HL-60 (cell line): ENCODE measurements around the gene NALCN.

Experiments
- DNase-seq, 2 experiments: peaks; one replicate each; pipeline ENCODE4 v3.0.0-alpha.2; 2010 to 2020; ENCODE audit warnings: low read depth in 1 of 2, low spot score in 1 of 2
- H3K27ac ChIP-seq: fragments of 250-450 bp; sonication (Bioruptor Pico); replicated peaks from 2 replicates; pipeline ENCODE4 v1.5.1; 2020; ENCODE audit warnings: mild to moderate bottlenecking, moderate library complexity
- H3K27me3 ChIP-seq: fragments of 250-450 bp; sonication (Bioruptor Pico); 2 replicates; pipeline ENCODE4 v1.5.1; 2021; ENCODE audit warnings: mild to moderate bottlenecking, moderate library complexity; ENCODE audit not compliant: insufficient read depth, poor library complexity, severe bottlenecking
- H3K4me3 ChIP-seq: replicated peaks from 2 replicates; pipeline ENCODE4 v1.5.1; 2011; ENCODE audit warnings: mild to moderate bottlenecking, control low read depth, low read length; ENCODE audit not compliant: insufficient read depth
- CTCF ChIP-seq: IDR thresholded peaks from one replicate; pipeline ENCODE4 v1.5.1; 2011; ENCODE audit warnings: low read length, control low read depth, inconsistent platforms; ENCODE audit not compliant: insufficient read depth
- GABPA ChIP-seq: IDR thresholded peaks from 2 replicates; pipeline ENCODE4 v1.6.1; 2012; ENCODE audit warnings: low read depth
- POLR2AphosphoS5 ChIP-seq: IDR thresholded peaks from 2 replicates; pipeline ENCODE4 v1.6.1; 2012; ENCODE audit warnings: low read depth
- REST ChIP-seq: IDR thresholded peaks from 2 replicates; pipeline ENCODE4 v1.6.1; 2012; ENCODE audit warnings: low read depth; ENCODE audit not compliant: insufficient replicate concordance
- SPI1 ChIP-seq: IDR thresholded peaks from 2 replicates; pipeline ENCODE4 v1.6.1; 2012; ENCODE audit warnings: low read depth, mild to moderate bottlenecking, borderline replicate concordance

Gene NALCN

GRCh38 chr13:101116341-101116740, 300.0 kb downstream of the NALCN start:
- Histone ChIP-seq H3K4me3 (no peak overlapping the region), H3K27me3 (no peaks in the 10 kb centered on the region), H3K27ac (no peak overlapping the region)
- TF ChIP-seq GABPA (no peak), REST (no peak), POLR2AphosphoS5 (no peak), SPI1 (no peak), CTCF (no peak)
- DNase-seq: no peak

- Histone ChIP-seq H3K27ac (no peak overlapping the region), H3K4me3 (no peak overlapping the region), H3K27me3 (no peaks in the 10 kb centered on the region)
- no peak for TF ChIP-seq GABPA
- no peak for TF ChIP-seq REST
- no peak for TF ChIP-seq SPI1
- no peak for TF ChIP-seq CTCF
- TF ChIP-seq POLR2AphosphoS5: no peak
- DNase-seq: no peak
Observed at GRCh38 chr13:101115762-101116171, 300.5 kb downstream of the NALCN start.

GRCh38 chr13:101111894-101112293, 304.4 kb downstream of the NALCN start:
- no peak for TF ChIP-seq SPI1
- TF ChIP-seq POLR2AphosphoS5: no peak
- TF ChIP-seq GABPA: no peak
- no peak for TF ChIP-seq CTCF
- TF ChIP-seq REST: no peak
- no peaks in the 10 kb centered on the region for H3K27me3 ChIP-seq
- H3K27ac ChIP-seq: no peak overlapping the region
- no peak for DNase-seq
- no peak overlapping the region for H3K4me3 ChIP-seq
